Fibroblast of lung (primary cell): ENCODE results near the gene MCTP1.

Experiments used
- CTCF ChIP-seq, 2 donors: IDR thresholded peaks in 1 of 2; conservative IDR thresholded peaks in 1 of 2; 1 replicate in 1 of 2; 2 replicates in 1 of 2; pipeline ENCODE4 v1.5.1; 2011 to 2012; ENCODE audit warnings: low read length in 2 of 2, control low read depth in 1 of 2, inconsistent platforms in 1 of 2, low read depth in 1 of 2, mild to moderate bottlenecking in 1 of 2
- EZH2 ChIP-seq: IDR thresholded peaks from 2 replicates; pipeline ENCODE4 v1.5.1; 2012; ENCODE audit warnings: low read length, control low read depth, mild to moderate bottlenecking; ENCODE audit errors: missing control alignments

- no peak for TF ChIP-seq CTCF (conservative IDR thresholded peaks at IDR 0.05 in 1 of 2, IDR thresholded peaks at IDR 0.05 in 1 of 2; ENCODE audit: low read depth in 1 of 2, low read length in 2 of 2)
- no peak for TF ChIP-seq EZH2
Observed at GRCh38 chr5:95035891-95036685, 248.8 kb downstream of the MCTP1 start.
